ENCODE results near the gene FBLL1.

- no peak for TF ChIP-seq CTCF (conservative IDR thresholded peaks at IDR 0.05 in 1 of 2, IDR thresholded peaks at IDR 0.05 in 1 of 2; ENCODE audit: extremely low read depth in 1 of 2, insufficient read depth in 1 of 2, low read depth in 1 of 2, low read length in 2 of 2)
- no peak for TF ChIP-seq EZH2 (IDR thresholded peaks at IDR 0.05; ENCODE audit: borderline replicate concordance, low read length)
Measured at GRCh38 chr5:168531191-168531590, 2.1 kb downstream of the FBLL1 start.

All from mammary epithelial cell (primary cell).